HEK293T (cell line): ENCODE data around the gene PPM1J.

Experiments
- ARNT ChIP-seq: fragments of 450-650 bp; IDR thresholded peaks from 2 replicates; pipeline ENCODE4 v1.6.1; 2017; ENCODE audit warnings: mild to moderate bottlenecking
- FOXA1 ChIP-seq: fragments of 450-650 bp; IDR thresholded peaks from 2 replicates; pipeline ENCODE4 v1.6.1; 2016; ENCODE audit warnings: mild to moderate bottlenecking
- SP1 ChIP-seq: fragments of 450-650 bp; IDR thresholded peaks from 2 replicates; pipeline ENCODE4 v1.6.1; 2017

DNA sequence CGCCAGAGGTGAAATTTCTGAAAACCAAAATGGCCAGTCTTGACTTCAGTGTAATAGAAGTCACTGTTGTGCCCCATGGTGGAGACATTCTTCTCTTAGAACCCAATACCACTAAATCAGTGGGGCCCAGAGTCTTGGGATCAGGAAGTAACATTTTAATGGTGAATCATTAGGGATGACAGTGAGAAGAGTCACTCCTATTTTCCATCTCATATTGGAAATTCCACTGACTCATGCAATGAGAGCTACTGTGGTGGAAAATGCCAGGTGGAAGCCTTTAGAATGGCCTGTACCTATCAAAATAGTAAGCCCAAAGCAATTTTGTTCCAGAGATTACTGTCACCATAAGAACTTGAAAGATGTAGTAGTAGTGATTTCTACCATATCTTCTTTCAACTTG, 20.6 kb upstream of the PPM1J start:
- TF ChIP-seq ARNT, result no peak
- no peak for TF ChIP-seq FOXA1
- no peak for TF ChIP-seq SP1
